HFFc6 (cell line): ENCODE data around the gene BRD1. TPM values are rescaled to one million over a fixed set of nuclear protein-coding genes. Genes with fewer than 3 reads are reported as not detected.

Experiments used
- DNase-seq: peaks from one replicate; pipeline ENCODE4 v3.0.0-alpha.2; 2018
- H3K27ac Mint-ChIP-seq: 2 replicates; pipeline ENCODE4 v1.8.0; 2020; ENCODE audit warnings: mild to moderate bottlenecking, mixed read lengths
- H3K27me3 Mint-ChIP-seq: 2 replicates; pipeline ENCODE4 v1.8.0; 2021; ENCODE audit warnings: mild to moderate bottlenecking, moderate library complexity, mixed read lengths; ENCODE audit not compliant: insufficient read depth
- H3K36me3 Mint-ChIP-seq: 2 replicates; pipeline ENCODE4 v1.8.0; 2021; ENCODE audit warnings: low read depth, mixed read lengths
- H3K4me1 Mint-ChIP-seq: 2 replicates; pipeline ENCODE4 v1.8.0; 2020; ENCODE audit warnings: low read depth, mixed read lengths
- H3K4me3 Mint-ChIP-seq: 2 replicates; pipeline ENCODE4 v1.8.0; 2020; ENCODE audit warnings: mild to moderate bottlenecking, moderate library complexity, mixed read lengths
- H3K9me3 Mint-ChIP-seq: 2 replicates; pipeline ENCODE4 v1.8.0; 2020; ENCODE audit warnings: mild to moderate bottlenecking, mixed read lengths
- total RNA-seq, 6 experiments: library from RNA; stranded (reverse); fragmentation: NEBNext Ultra II Directional; extraction: Animal tissue kit (Norgen Biotek cat#: 25700); gene quantifications; 2 replicates in 1 of 6; 3 replicates in 5 of 6; pipeline ENCODE4 v1.2.3, GENCODE V29; 2021
- TF ChIP-seq, protein P1 (sequence below): fragments of 200-600 bp; sonication (generic); IDR thresholded peaks from 2 replicates; pipeline ENCODE4 v1.5.0; 2021; ENCODE audit warnings: antibody characterized with exemption, mild to moderate bottlenecking

Gene BRD1
- total RNA-seq, 6 experiments from 2014 or later: 17.2 to 20.8 (median 18.1) TPM

DNA sequence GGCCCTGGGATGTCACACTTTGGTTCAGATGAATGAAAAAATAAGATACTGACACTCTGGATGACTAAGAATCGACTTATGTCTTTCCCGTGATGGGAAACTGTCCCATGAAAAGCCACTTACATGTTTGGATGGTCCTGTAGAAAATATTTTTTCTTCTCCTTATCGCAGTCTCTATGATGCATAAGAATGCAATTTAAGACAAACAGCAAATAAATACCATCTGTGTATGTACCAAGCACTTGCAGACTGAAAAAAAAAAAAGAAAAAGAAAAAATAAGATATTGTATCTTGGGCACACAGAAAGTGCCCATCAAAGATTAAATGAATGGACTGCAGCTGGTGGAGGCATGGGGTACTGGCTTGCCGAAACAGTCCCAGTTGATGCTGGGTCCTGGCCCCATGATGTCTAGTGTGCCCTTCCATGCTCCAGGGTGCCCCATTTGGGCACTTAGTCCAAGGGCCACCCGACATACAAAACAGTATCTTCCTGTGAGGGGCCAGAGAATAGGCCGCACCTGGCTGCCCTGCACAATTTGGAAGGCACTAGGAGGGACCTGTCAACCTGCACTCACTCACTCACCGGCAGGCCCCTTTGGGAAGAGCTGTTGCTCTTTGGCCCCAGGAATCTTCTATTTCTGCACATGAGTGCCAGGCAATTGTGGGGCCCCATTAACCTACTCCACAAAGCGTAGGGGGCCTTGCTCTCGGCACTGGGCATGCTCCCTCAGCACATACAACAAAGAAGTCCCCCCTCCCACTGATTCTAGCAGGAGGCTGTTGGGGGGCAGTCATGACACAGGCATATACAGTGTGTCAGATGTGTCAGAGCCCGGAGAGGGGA, 23.5 kb upstream of the BRD1 start:
- Mint-ChIP-seq H3K9me3 (no peaks in the 10 kb centered on the region), H3K4me1 (peaks cover 27% of the 10 kb centered on the region), H3K4me3 (peak overlapping the region; percentile 15; the same call in 1 of the 2 replicates), H3K36me3 (no peaks in the 10 kb centered on the region), H3K27ac (peak overlapping the region; percentile 47; the same call in 1 of the 2 replicates), H3K27me3 (peaks cover 33% of the 10 kb centered on the region)
- TF ChIP-seq, protein P1, sequence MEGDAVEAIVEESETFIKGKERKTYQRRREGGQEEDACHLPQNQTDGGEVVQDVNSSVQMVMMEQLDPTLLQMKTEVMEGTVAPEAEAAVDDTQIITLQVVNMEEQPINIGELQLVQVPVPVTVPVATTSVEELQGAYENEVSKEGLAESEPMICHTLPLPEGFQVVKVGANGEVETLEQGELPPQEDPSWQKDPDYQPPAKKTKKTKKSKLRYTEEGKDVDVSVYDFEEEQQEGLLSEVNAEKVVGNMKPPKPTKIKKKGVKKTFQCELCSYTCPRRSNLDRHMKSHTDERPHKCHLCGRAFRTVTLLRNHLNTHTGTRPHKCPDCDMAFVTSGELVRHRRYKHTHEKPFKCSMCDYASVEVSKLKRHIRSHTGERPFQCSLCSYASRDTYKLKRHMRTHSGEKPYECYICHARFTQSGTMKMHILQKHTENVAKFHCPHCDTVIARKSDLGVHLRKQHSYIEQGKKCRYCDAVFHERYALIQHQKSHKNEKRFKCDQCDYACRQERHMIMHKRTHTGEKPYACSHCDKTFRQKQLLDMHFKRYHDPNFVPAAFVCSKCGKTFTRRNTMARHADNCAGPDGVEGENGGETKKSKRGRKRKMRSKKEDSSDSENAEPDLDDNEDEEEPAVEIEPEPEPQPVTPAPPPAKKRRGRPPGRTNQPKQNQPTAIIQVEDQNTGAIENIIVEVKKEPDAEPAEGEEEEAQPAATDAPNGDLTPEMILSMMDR: no peak
- DNase-seq: no peak

DNA sequence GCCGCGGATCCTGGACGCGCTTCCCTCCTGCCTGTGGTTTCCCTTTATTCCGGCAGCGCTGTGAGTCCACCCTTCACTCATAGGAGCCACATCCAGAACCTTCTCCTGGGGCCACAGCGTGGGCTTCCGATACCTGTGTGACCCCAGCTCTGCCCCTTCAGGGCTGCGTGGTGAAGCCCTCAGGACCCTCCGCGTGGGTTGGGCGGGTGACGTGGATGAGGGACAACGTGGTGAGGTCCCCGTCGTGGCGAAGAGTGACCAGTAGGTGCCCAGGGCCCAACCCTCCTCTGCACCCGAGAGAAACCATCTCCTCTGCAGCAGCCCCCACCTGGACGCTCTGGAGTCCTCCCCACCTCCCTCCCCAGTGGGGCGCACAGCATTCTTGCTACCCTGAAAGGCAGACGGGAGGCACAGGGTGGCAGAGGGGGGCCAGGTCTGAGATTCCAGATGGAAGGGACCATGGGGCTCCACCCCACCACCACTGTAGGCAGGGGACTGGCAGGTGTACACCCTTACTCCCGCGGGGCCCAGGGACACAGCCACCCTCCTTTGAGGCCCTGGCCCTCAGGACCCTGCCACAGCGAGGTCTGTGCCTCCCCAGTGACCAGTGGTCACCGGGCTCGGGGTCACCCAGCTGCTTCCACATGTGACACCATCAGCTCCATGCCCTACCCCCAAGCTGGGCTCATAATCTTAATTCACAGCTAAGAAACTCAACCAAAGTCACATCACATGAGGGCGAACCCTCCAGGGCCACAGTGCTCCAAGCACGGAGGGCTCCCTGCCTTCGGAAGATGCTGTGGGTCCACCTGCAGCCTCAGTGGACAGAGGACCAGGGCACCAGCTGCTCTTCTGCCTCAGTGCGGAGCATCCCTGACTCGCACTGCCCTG, 22.6 kb upstream of the BRD1 start:
- Mint-ChIP-seq H3K27me3 (peaks cover 36% of the 10 kb centered on the region), H3K4me1 (peaks cover 17% of the 10 kb centered on the region), H3K4me3 (no peak overlapping the region), H3K9me3 (no peaks in the 10 kb centered on the region), H3K36me3 (no peaks in the 10 kb centered on the region), H3K27ac (no peak overlapping the region)
- DNase-seq: no peak
- TF ChIP-seq, protein P1: no peak

DNA sequence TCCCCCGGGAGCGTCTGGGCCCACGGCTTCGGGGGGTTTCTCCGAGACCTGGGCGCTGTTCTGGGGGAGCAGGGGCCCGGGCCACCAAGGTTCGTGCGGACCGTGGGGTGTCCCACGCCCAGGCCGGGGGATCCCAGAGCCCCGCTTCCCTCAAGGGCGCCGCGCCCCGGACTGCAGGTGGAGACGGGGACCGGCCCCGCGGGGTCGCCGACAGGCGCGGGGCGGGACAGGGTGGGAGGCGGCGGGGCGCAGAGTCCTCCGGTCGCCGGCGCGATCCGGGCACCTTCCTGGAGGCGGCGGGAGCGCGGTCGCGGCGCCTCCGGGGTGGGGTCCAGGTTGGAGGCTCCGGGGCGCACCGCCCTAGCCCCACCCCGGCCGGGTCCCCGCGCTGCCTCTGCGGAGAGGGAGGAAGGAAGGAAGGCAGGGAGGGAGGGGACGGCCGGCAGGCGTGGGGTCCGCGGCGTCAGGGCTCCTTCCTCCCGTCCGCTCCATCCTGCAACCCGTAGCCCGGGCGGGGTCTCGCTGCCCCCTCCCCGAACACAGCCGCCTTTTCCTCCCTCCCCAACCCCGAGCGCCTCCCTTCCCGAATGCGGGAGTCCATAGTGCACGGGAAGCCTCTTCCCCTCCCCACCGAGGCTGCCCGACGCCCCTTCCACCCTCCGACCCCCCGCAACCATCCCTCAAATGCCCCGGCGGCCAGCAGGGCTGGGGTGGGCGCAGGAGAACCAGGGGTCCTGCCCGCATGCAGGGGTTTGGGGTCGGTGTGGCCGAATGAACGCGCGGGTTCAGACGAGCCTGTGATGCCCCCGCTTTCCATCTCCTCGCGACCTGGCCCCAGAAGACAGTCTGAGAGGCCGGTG, 21.7 kb upstream of the BRD1 start:
- DNase-seq: no peak
- Mint-ChIP-seq H3K4me3 (no peak overlapping the region), H3K27me3 (peaks cover 44% of the 10 kb centered on the region), H3K9me3 (no peaks in the 10 kb centered on the region), H3K4me1 (peaks cover 9% of the 10 kb centered on the region; the same call in 1 of the 2 replicates), H3K36me3 (no peaks in the 10 kb centered on the region), H3K27ac (no peak overlapping the region)
- TF ChIP-seq, protein P1: no peak

DNA sequence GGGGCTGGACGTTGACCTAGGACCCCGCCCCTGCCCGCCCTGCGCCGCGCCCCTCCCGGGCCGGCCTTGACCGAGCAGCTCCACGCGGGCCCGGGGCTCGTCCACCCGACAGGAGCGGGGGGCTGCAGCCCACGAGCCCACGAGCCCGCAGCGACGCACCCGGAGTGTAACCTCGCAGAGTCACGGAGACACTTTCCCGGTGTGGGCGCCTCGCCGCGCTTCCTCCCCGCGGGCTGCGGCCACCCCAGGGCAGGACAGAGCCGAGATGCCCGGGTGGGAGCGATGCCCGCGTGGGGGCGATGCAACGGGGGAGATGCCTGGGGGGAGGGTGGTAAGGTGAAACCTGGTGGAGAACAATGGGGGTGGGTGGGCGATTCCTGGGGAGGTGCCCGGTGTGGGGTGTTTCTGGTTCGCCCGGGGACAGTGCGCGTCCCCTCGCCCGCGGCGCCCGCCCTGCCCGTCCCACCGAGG, 21.1 kb upstream of the BRD1 start:
- TF ChIP-seq, protein P1: no peak
- Mint-ChIP-seq H3K36me3 (no peaks in the 10 kb centered on the region), H3K27ac (no peak overlapping the region), H3K4me1 (peaks cover 9% of the 10 kb centered on the region; the same call in 1 of the 2 replicates), H3K9me3 (no peaks in the 10 kb centered on the region), H3K27me3 (peaks cover 47% of the 10 kb centered on the region), H3K4me3 (no peak overlapping the region)
- no peak for DNase-seq
